GM12878 (cell line): ENCODE data around the gene RAP1GAP2. TPM values are rescaled to one million over a fixed set of nuclear protein-coding genes. Genes with fewer than 3 reads are reported as not detected.

Experiments
- ATAC-seq: fragments of 200-7000 bp; cut with Tn5 transposase; 3 replicates; pipeline ENCODE4 v1.9.1; 2020; ENCODE audit warnings: mild to moderate bottlenecking, moderate library complexity
- BruUV-seq: library from RNA; stranded (reverse); fragments of 400-500 nt; replicated peaks from 2 replicates; lab custom pipeline; 2021; lab: Mats Ljungman, UMichigan
- CTCF ChIA-PET: fragments of 300-600 bp; sonication (Branson Sonifier 250); formaldehyde crosslinking; extraction: SDS; loops from one replicate; lab custom pipeline; 2021; ENCODE audit warnings: inconsistent platforms; lab: Yijun Ruan, JAX
- POLR2A ChIA-PET: fragments of 350-600 bp; formaldehyde crosslinking; extraction: SDS; loops from one replicate; lab custom pipeline; 2021; ENCODE audit warnings: inconsistent platforms; lab: Charles Lee
- RAD21 ChIA-PET: fragments of 300-600 bp; sonication (Branson Sonifier 250); formaldehyde crosslinking; loops from one replicate; lab custom pipeline; 2023; ENCODE audit warnings: antibody characterized with exemption; ENCODE audit not compliant: unreplicated experiment; lab: Charles Lee
- SMC1A ChIA-PET: fragments of 300-600 bp; sonication (Branson Sonifier 250); formaldehyde crosslinking; loops from one replicate; lab custom pipeline; 2023; ENCODE audit not compliant: unreplicated experiment, uncharacterized antibody; lab: Charles Lee
- DNase-seq: peaks from one replicate; pipeline ENCODE4 v3.0.0-alpha.2; 2011; ENCODE audit warnings: low read depth, low spot score
- FAIRE-seq: peaks from 3 replicates; lab custom pipeline; 2011; peaks lifted over from hg19 to GRCh38; lab: Jason Lieb, UNC
- H2AFZ ChIP-seq: 2 replicates; pipeline ENCODE4 v1.6.0; 2011; ENCODE audit warnings: low read depth, low read length, control low read depth; ENCODE audit not compliant: control insufficient read depth
- H3K27ac ChIP-seq: 2 replicates; pipeline ENCODE4 v1.5.1; 2011; ENCODE audit warnings: control low read depth; ENCODE audit not compliant: control insufficient read depth, insufficient read depth
- H3K27me3 ChIP-seq, 2 experiments: replicated peaks in 1 of 2; 2 replicates each; pipeline versions ENCODE4 v1.6.0 to v1.6.1; 2011; ENCODE audit warnings: low read length in 1 of 2; ENCODE audit not compliant: control insufficient read depth in 2 of 2, insufficient read depth in 2 of 2
- H3K36me3 ChIP-seq, 2 experiments: 2 replicates each; pipeline ENCODE4 v1.5.1; 2011; ENCODE audit warnings: low read length in 1 of 2; ENCODE audit not compliant: control insufficient read depth in 2 of 2, insufficient read depth in 2 of 2
- H3K4me1 ChIP-seq: 2 replicates; pipeline ENCODE4 v1.6.1; 2011; ENCODE audit warnings: mild to moderate bottlenecking, low read length, moderate library complexity, mixed read lengths; ENCODE audit not compliant: control insufficient read depth, insufficient read depth
- H3K4me2 ChIP-seq: 2 replicates; pipeline ENCODE4 v1.6.0; 2011; ENCODE audit warnings: control low read depth; ENCODE audit not compliant: control insufficient read depth, insufficient read depth
- H3K4me3 ChIP-seq: fragments of 200-600 bp; sonication (generic); 2 replicates; pipeline ENCODE4 v1.5.1; 2016
- H3K79me2 ChIP-seq: 2 replicates; pipeline ENCODE4 v1.6.0; 2011; ENCODE audit warnings: low read length; ENCODE audit not compliant: control insufficient read depth, insufficient read depth
- H3K9ac ChIP-seq: 2 replicates; pipeline ENCODE4 v1.8.0; 2011; ENCODE audit warnings: low read length, control low read depth, mixed read lengths; ENCODE audit not compliant: control insufficient read depth, insufficient read depth
- H3K9me3 ChIP-seq: replicated peaks from 3 replicates; pipeline ENCODE4 v1.5.1; 2011; ENCODE audit warnings: mild to moderate bottlenecking, low read length; ENCODE audit not compliant: control insufficient read depth, insufficient read depth
- H4K20me1 ChIP-seq: 2 replicates; pipeline ENCODE4 v1.6.0; 2011; ENCODE audit not compliant: control insufficient read depth, insufficient read depth
- CBX3 ChIP-seq: fragments of 200-600 bp; sonication (generic); IDR thresholded peaks from 2 replicates; pipeline ENCODE4 v1.6.1; 2016; ENCODE audit warnings: low read depth, borderline replicate concordance
- IRF4 ChIP-seq: IDR thresholded peaks from 2 replicates; pipeline ENCODE4 v1.6.1; 2011; ENCODE audit warnings: low read depth, low read length
- KLF5 ChIP-seq: fragments of 450-650 bp; IDR thresholded peaks from 2 replicates; pipeline ENCODE4 v1.6.1; 2014; ENCODE audit warnings: mild to moderate bottlenecking; ENCODE audit not compliant: partially characterized antibody
- MYB ChIP-seq: fragments of 150-350 bp; IDR thresholded peaks from 2 replicates; pipeline ENCODE4 v1.6.1; 2014; ENCODE audit warnings: mild to moderate bottlenecking, low read depth, low read length, borderline replicate concordance
- PAX8 ChIP-seq: fragments of 450-650 bp; IDR thresholded peaks from 2 replicates; pipeline ENCODE4 v1.6.1; 2017; ENCODE audit warnings: mild to moderate bottlenecking, moderate library complexity
- POU2F2 ChIP-seq: IDR thresholded peaks from 3 replicates; pipeline ENCODE4 v1.6.1; 2011; ENCODE audit warnings: low read depth, mild to moderate bottlenecking, low read length, borderline replicate concordance
- RAD21 ChIP-seq: IDR thresholded peaks from 2 replicates; pipeline ENCODE4 v1.6.1; 2011; ENCODE audit warnings: mild to moderate bottlenecking, low read depth, low read length, moderate library complexity; ENCODE audit not compliant: insufficient read depth
- SMAD1 ChIP-seq: fragments of 450-650 bp; IDR thresholded peaks from 2 replicates; pipeline ENCODE4 v1.6.1; 2018; ENCODE audit warnings: mild to moderate bottlenecking, low read depth; ENCODE audit not compliant: partially characterized antibody
- SREBF1 ChIP-seq: IDR thresholded peaks from 2 replicates; pipeline ENCODE4 v1.6.1; 2012; ENCODE audit warnings: mild to moderate bottlenecking, low read length
- SUZ12 ChIP-seq: fragments of 200-600 bp; sonication (generic); IDR thresholded peaks from one replicate; pipeline ENCODE4 v1.6.1; 2018; ENCODE audit warnings: antibody characterized with exemption, mild to moderate bottlenecking; ENCODE audit not compliant: unreplicated experiment
- TCF3 ChIP-seq: IDR thresholded peaks from 2 replicates; pipeline ENCODE4 v1.6.1; 2012; ENCODE audit warnings: low read depth, mild to moderate bottlenecking, low read length, borderline replicate concordance; ENCODE audit not compliant: insufficient read depth
- ZNF24 ChIP-seq: fragments of 450-650 bp; IDR thresholded peaks from 2 replicates; pipeline ENCODE4 v1.6.1; 2017; ENCODE audit warnings: antibody characterized with exemption, mild to moderate bottlenecking
- WGBS: methylation state at CpG from one replicate; pipeline ENCODE4 v1.1.6; 2016; ENCODE audit warnings: low lambda C conversion rate; ENCODE audit not compliant: insufficient replicate concordance, insufficient coverage; ENCODE audit errors: missing lambda C conversion rate; 5-methylcytosine and 5-hydroxymethylcytosine counted together
- in situ Hi-C: fragments of 300-500 bp; cut with MboI; formaldehyde crosslinking; loops from 9 replicates; pipeline ENCODE4 v1.14.3; 2018; ENCODE audit warnings: mixed read lengths
- intact Hi-C: fragments of 100-400 bp; cut with micrococcal nuclease; formaldehyde crosslinking; loops from one replicate; pipeline ENCODE4 v1.14.2; 2022; ENCODE audit not compliant: unreplicated experiment
- polyA plus RNA-seq, 11 experiments: library from polyadenylated mRNA; depleted of rRNA in 4 of 11; unstranded in 6 of 11; stranded (reverse) in 5 of 11; fragments of >200 nt; fragmentation: Nextera tagmentation in 4 of 11; fragmentation: Illumina TruSeq in 1 of 11; extraction: Ambion mirVana in 4 of 11; extraction: Trizol in 1 of 11; gene quantifications; 1 replicate in 1 of 11; 2 replicates in 10 of 11; pipeline versions ENCODE4 v1.2.1 to v1.2.3, GENCODE V29; 2011 to 2016; ENCODE audit warnings: inconsistent platforms in 2 of 11, missing spikeins in 2 of 11, low read depth in 1 of 11
- total RNA-seq, 4 experiments: library from RNA; depleted of rRNA in 3 of 4; stranded (reverse); fragments of >200 nt in 3 of 4; fragmentation: Illumina TruSeq in 1 of 4; extraction: Trizol in 1 of 4; gene quantifications; 2 replicates each; pipeline versions ENCODE4 v1.2.1 to v1.2.3, GENCODE V29; 2013 to 2021
- TF ChIP-seq, protein P1 (sequence below): IDR thresholded peaks from 2 replicates; pipeline ENCODE4 v1.6.1; 2011; ENCODE audit warnings: borderline replicate concordance, low read depth, mild to moderate bottlenecking, moderate library complexity, mixed read lengths, low read length; ENCODE audit not compliant: insufficient read depth; ENCODE audit errors: extremely low read length

RAP1GAP2 gene
- total and polyA plus RNA-seq, 10 of the 15 experiments (the other 5 are each of a cell fraction or from before 2014, with no cell fraction given) = 0.03 to 0.95 (median 0.49) TPM; not detected in 2

DNA sequence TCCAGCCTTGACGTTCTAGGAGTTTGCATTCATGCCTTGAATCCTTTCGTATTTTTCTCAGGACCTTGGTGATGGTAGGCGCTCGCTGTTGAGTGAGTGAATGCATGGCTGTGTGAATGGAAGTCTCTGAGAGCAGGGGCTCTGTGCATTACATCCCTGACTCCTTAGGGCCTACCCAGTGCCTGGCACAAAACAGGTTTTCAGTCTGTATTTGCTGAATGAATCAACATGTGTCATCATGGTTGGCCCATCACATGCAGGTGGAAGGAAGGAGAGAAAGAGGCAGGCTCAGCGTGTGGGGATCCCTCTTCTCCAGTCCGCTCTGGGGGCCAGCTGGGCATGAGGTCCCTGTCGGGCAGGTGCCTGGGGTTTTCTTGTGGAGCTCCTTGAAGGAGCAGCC is 8.7 kb downstream of the RAP1GAP2 start:
- Histone ChIP-seq H3K4me3 (no peak overlapping the region), H3K9me3 (no peaks in the 10 kb centered on the region), H3K4me2 (no peak overlapping the region), H4K20me1 (no peaks in the 10 kb centered on the region), H2AFZ (no peak overlapping the region), H3K27ac (no peak overlapping the region), H3K27me3 (no peaks in the 10 kb centered on the region), H3K4me1 (no peaks in the 10 kb centered on the region), H3K9ac (no peak overlapping the region), H3K36me3 (no peaks in the 10 kb centered on the region), H3K79me2 (no peaks in the 10 kb centered on the region)
- ATAC-seq = no peak
- in situ Hi-C loops (no loop called here), intact Hi-C loops (no loop called here)
- no peak for FAIRE-seq
- 41% methylated on average over 7 of the region's 7 CpGs for WGBS
- ChIA-PET SMC1A (no interaction called here), RAD21 (no interaction called here)
- DNase-seq = no peak
- no TSS peak for BruUV-seq
- TF ChIP-seq RAD21 (no peak), POU2F2 (no peak), SREBF1 (no peak), SUZ12 (no peak), ZNF24 (no peak), KLF5 (no peak), CBX3 (no peak), SMAD1 (no peak), PAX8 (no peak), MYB (no peak), IRF4 (no peak), TCF3 (no peak)
- TF ChIP-seq, protein P1, sequence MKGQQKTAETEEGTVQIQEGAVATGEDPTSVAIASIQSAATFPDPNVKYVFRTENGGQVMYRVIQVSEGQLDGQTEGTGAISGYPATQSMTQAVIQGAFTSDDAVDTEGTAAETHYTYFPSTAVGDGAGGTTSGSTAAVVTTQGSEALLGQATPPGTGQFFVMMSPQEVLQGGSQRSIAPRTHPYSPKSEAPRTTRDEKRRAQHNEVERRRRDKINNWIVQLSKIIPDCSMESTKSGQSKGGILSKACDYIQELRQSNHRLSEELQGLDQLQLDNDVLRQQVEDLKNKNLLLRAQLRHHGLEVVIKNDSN = no peak
- TF ChIP-seq, all 136 proteins: peak for 0
- POLR2A ChIA-PET = no interaction called here
- CTCF ChIA-PET = interaction anchor here (0.6 kb wide), 1 partner anchor 307 kb away, joined by 3 read pairs; no protein-coding TSS in a partner anchor
